ACC112 (cell line): Measurements from ENCODE around the gene PLA2G4A.

Experiments used
- H2AFZ ChIP-seq: fragments of 200-600 bp; sonication (generic); one replicate; pipeline ENCODE4 v1.6.0; 2017; ENCODE audit warnings: antibody characterized with exemption, low read length; ENCODE audit not compliant: unreplicated experiment
- H3K27ac ChIP-seq: fragments of 200-600 bp; sonication (generic); 2 replicates; pipeline ENCODE4 v1.5.1; 2014; ENCODE audit warnings: low read depth, mild to moderate bottlenecking, antibody characterized with exemption, low read length, moderate library complexity
- H3K27me3 ChIP-seq: fragments of 200-600 bp; sonication (generic); 2 replicates; pipeline ENCODE4 v1.6.1; 2014; ENCODE audit warnings: mild to moderate bottlenecking, antibody characterized with exemption, low read length, moderate library complexity, mixed read lengths; ENCODE audit not compliant: insufficient read depth
- H3K36me3 ChIP-seq: fragments of 200-600 bp; sonication (generic); 2 replicates; pipeline ENCODE4 v1.6.1; 2016; ENCODE audit warnings: mild to moderate bottlenecking, antibody characterized with exemption, low read length, moderate library complexity, mixed read lengths; ENCODE audit not compliant: insufficient read depth
- H3K4me1 ChIP-seq: fragments of 200-600 bp; sonication (generic); one replicate; pipeline ENCODE4 v1.6.1; 2016; ENCODE audit warnings: low read length, mixed read lengths; ENCODE audit not compliant: insufficient read depth, unreplicated experiment, control insufficient read depth
- H3K4me3 ChIP-seq: fragments of 200-600 bp; sonication (generic); 2 replicates; pipeline ENCODE4 v1.5.1; 2014; ENCODE audit warnings: mild to moderate bottlenecking, low read depth, low read length
- H3K79me2 ChIP-seq: fragments of 200-600 bp; sonication (generic); one replicate; pipeline ENCODE4 v1.6.0; 2016; ENCODE audit warnings: low read length; ENCODE audit not compliant: control insufficient read depth, unreplicated experiment, insufficient read depth

PLA2G4A gene

DNA sequence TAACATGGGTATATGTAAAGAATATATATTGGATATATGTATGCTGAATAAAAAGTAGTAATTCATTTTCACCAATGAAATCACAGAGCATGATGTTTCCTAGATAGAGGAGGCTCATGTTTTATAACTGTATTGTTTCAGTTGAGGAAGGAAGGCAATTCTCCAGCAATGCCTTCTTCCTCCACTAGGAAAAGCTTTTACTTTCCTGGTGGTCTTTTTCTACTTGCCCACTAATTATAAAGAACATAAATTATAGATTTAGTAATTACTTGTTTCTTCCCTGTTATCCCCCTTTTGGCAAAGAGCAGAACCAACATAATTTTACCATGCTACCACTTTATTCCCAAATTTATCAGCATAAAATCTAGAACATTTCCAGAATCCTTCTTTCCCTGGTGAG is 159.0 kb downstream of the PLA2G4A start:
- H3K27ac ChIP-seq: no peak overlapping the region
- no peak overlapping the region for H3K4me3 ChIP-seq
- H3K27me3 ChIP-seq: no peaks in the 10 kb centered on the region
- no peaks in the 10 kb centered on the region for H3K36me3 ChIP-seq
- H2AFZ ChIP-seq: no peak overlapping the region
- peaks cover 3% of the 10 kb centered on the region for H3K4me1 ChIP-seq
- no peaks in the 10 kb centered on the region for H3K79me2 ChIP-seq

- H3K4me3 ChIP-seq: no peak overlapping the region
Observed at GRCh38 chr1:186993996-186994395, 165.2 kb downstream of the PLA2G4A start.

GRCh38 chr1:186994897-186995296 is 166.1 kb downstream of the PLA2G4A start:
- H3K27ac ChIP-seq: no peak overlapping the region
- no peak overlapping the region for H3K4me3 ChIP-seq
- H3K36me3 ChIP-seq: no peaks in the 10 kb centered on the region
- no peaks in the 10 kb centered on the region for H3K4me1 ChIP-seq
- H3K79me2 ChIP-seq: no peaks in the 10 kb centered on the region
- no peak overlapping the region for H2AFZ ChIP-seq
- no peaks in the 10 kb centered on the region for H3K27me3 ChIP-seq

More at GRCh38 chr1:186993996-186994395, 165.2 kb downstream of the PLA2G4A start:
- Histone ChIP-seq H3K27me3 (no peaks in the 10 kb centered on the region), H3K4me1 (no peaks in the 10 kb centered on the region), H3K36me3 (no peaks in the 10 kb centered on the region), H3K27ac (no peak overlapping the region), H2AFZ (no peak overlapping the region), H3K79me2 (no peaks in the 10 kb centered on the region)

GRCh38 chr1:186996816-186997215 is 168.1 kb downstream of the PLA2G4A start:
- no peak overlapping the region for H3K27ac ChIP-seq
- no peaks in the 10 kb centered on the region for H3K27me3 ChIP-seq
- no peak overlapping the region for H3K4me3 ChIP-seq
- no peaks in the 10 kb centered on the region for H3K79me2 ChIP-seq
- H3K4me1 ChIP-seq: peaks cover 13% of the 10 kb centered on the region
- no peak overlapping the region for H2AFZ ChIP-seq
- H3K36me3 ChIP-seq: no peaks in the 10 kb centered on the region

- no peaks in the 10 kb centered on the region for H3K27me3 ChIP-seq
- H3K4me1 ChIP-seq: peaks cover 19% of the 10 kb centered on the region
- H3K27ac ChIP-seq: no peak overlapping the region
- H3K36me3 ChIP-seq: no peaks in the 10 kb centered on the region
- no peak overlapping the region for H2AFZ ChIP-seq
- H3K4me3 ChIP-seq: no peak overlapping the region
- H3K79me2 ChIP-seq: no peaks in the 10 kb centered on the region
Observed at GRCh38 chr1:186997877-186998276, 169.1 kb downstream of the PLA2G4A start.

DNA sequence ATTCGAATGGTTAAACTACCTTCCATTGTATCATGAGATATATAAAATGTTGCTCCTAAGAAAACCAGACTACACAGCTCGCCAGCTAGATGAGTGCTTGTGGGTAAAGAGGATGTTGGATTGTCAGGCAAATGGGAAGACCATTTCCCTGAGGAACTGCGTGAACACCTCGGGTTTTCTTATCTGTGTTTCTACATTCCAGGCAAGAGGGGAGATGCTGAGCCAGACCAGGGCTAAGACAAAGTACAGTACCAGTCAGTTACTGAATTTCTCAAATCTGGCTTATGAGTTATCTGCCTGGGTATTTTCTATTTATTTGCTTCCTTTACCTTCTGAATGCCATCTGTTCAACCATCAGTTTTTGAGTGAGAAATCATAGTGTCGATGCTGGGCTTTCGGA is 170.8 kb downstream of the PLA2G4A start:
- Histone ChIP-seq H2AFZ (no peak overlapping the region), H3K4me1 (peaks cover 19% of the 10 kb centered on the region), H3K79me2 (no peaks in the 10 kb centered on the region), H3K27me3 (no peaks in the 10 kb centered on the region), H3K4me3 (no peak overlapping the region), H3K27ac (no peak overlapping the region), H3K36me3 (no peaks in the 10 kb centered on the region)

- H2AFZ ChIP-seq: peak overlapping the region; percentile 10
- no peaks in the 10 kb centered on the region for H3K27me3 ChIP-seq
- no peaks in the 10 kb centered on the region for H3K36me3 ChIP-seq
- no peaks in the 10 kb centered on the region for H3K79me2 ChIP-seq
- peak overlapping the region; percentile 84 for H3K27ac ChIP-seq
- H3K4me3 ChIP-seq: 0 out of 2 replicates have a peak overlapping the region, but pooled peaks have one; percentile 12
- H3K4me1 ChIP-seq: peaks cover 19% of the 10 kb centered on the region
Observed at GRCh38 chr1:187001198-187001889, 172.6 kb downstream of the PLA2G4A start.

DNA sequence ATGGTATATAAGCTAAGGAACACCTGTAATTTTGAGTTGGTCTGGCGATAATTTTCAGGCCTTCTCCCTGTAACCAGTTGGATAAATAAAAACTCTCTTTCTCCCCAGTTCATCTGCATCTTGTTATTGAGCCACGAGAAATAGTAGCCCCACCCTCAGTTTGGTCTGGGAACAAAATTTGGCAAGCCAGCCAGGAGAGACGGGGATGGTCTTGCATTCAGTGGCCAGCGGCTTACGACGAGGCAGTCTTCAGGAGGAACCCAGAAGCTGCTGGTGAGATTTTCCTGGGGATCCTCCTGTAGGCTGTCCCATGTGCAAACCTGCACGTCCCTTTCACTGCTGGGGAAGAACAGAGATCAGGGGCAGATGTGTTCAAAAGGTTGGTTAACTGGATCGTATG is 174.6 kb downstream of the PLA2G4A start:
- H3K36me3 ChIP-seq: no peaks in the 10 kb centered on the region
- H3K27ac ChIP-seq: no peak overlapping the region
- no peaks in the 10 kb centered on the region for H3K79me2 ChIP-seq
- peaks cover 19% of the 10 kb centered on the region for H3K4me1 ChIP-seq
- no peaks in the 10 kb centered on the region for H3K27me3 ChIP-seq
- H3K4me3 ChIP-seq: no peak overlapping the region
- H2AFZ ChIP-seq: no peak overlapping the region

- Histone ChIP-seq H3K27me3 (no peaks in the 10 kb centered on the region), H2AFZ (no peak overlapping the region), H3K4me1 (peaks cover 5% of the 10 kb centered on the region), H3K79me2 (no peaks in the 10 kb centered on the region), H3K36me3 (no peaks in the 10 kb centered on the region), H3K4me3 (no peak overlapping the region), H3K27ac (no peak overlapping the region)
Observed at GRCh38 chr1:187006896-187007295, 178.1 kb downstream of the PLA2G4A start.

DNA sequence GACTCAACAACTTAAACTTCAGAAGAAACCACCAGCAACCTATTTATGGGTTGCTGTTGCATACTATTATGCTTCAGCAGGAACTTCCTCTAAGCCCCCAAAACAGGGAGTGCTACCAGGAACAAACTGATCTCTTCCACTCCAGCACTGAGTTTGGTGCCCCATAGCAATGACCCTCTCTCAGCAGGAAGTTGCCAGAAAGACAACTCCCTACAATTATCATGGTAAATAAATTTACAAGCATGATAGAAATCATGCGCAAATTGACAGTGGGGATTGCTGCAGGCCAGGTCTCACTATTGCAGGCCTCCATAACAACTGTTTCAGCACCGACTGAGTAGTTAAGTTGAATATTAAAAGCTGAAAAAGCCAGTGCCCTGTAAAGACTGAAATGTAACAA is 180.6 kb downstream of the PLA2G4A start:
- no peaks in the 10 kb centered on the region for H3K4me1 ChIP-seq

GRCh38 chr1:187010571-187011309 is 182.0 kb downstream of the PLA2G4A start:
- no peaks in the 10 kb centered on the region for H3K36me3 ChIP-seq
- no peak overlapping the region for H2AFZ ChIP-seq
- no peaks in the 10 kb centered on the region for H3K27me3 ChIP-seq
- H3K4me1 ChIP-seq: no peaks in the 10 kb centered on the region
- no peak overlapping the region for H3K4me3 ChIP-seq
- no peak overlapping the region for H3K27ac ChIP-seq
- no peaks in the 10 kb centered on the region for H3K79me2 ChIP-seq

More for the DNA sequence above, 180.6 kb downstream of the PLA2G4A start:
- no peak overlapping the region for H3K4me3 ChIP-seq
- H3K79me2 ChIP-seq: no peaks in the 10 kb centered on the region
- H3K27ac ChIP-seq: no peak overlapping the region
- no peak overlapping the region for H2AFZ ChIP-seq
- H3K27me3 ChIP-seq: no peaks in the 10 kb centered on the region
- H3K36me3 ChIP-seq: no peaks in the 10 kb centered on the region
